Gastroesophageal sphincter (tissue), 4 donors: ENCODE results near the gene CDH15. TPM values are rescaled to one million over a fixed set of nuclear protein-coding genes. Genes with fewer than 3 reads are reported as not detected.

ENCODE experiments used
- ATAC-seq: fragments of 150-250 bp; one replicate; pipeline ENCODE4 v1.9.1; 2016; ENCODE audit warnings: mild to moderate bottlenecking, moderate library complexity
- H3K27ac ChIP-seq, 4 donors: fragments of 200-600 bp; sonication (generic) in 3 of 4; 1 replicate in 3 of 4; 2 replicates in 1 of 4; pipeline ENCODE4 v1.5.1; 2016 to 2019
- H3K27me3 ChIP-seq: fragments of 200-600 bp; sonication (generic); one replicate; pipeline ENCODE4 v1.5.1; 2019
- H3K36me3 ChIP-seq, 2 donors: fragments of 200-600 bp; sonication (generic); one replicate each; pipeline ENCODE4 v1.5.1; 2019; ENCODE audit warnings: control low read depth in 1 of 2
- H3K4me1 ChIP-seq, 3 donors: fragments of 200-600 bp; sonication (generic); 1 replicate in 2 of 3; 2 replicates in 1 of 3; pipeline ENCODE4 v1.5.1; 2016 to 2019; ENCODE audit warnings: control low read depth in 2 of 3
- H3K4me3 ChIP-seq, 2 donors: fragments of 200-600 bp; sonication (generic); one replicate each; pipeline ENCODE4 v1.5.1; 2019; ENCODE audit warnings: mild to moderate bottlenecking in 1 of 2, moderate library complexity in 1 of 2
- H3K9me3 ChIP-seq, 3 donors: fragments of 200-600 bp; sonication (generic); one replicate each; pipeline ENCODE4 v1.5.1; 2017 to 2019; ENCODE audit warnings: control low read depth in 2 of 3
- CTCF ChIP-seq, 4 experiments: fragments of 200-600 bp in 2 of 4; fragments of 450-650 bp in 2 of 4; sonication (generic) in 1 of 4; IDR thresholded peaks; one replicate each; pipeline ENCODE4 v1.5.1; 2017 to 2019; ENCODE audit warnings: antibody characterized with exemption in 4 of 4, mild to moderate bottlenecking in 2 of 4, moderate library complexity in 2 of 4
- EP300 ChIP-seq: sonication (generic); formaldehyde crosslinking; IDR thresholded peaks from one replicate; pipeline ENCODE4 v1.6.1; 2017; ENCODE audit warnings: antibody characterized with exemption, mild to moderate bottlenecking
- POLR2A ChIP-seq, 2 donors: fragments of 450-650 bp; IDR thresholded peaks; one replicate each; pipeline ENCODE4 v1.6.1; 2017; ENCODE audit warnings: antibody characterized with exemption in 2 of 2, mild to moderate bottlenecking in 2 of 2, moderate library complexity in 1 of 2
- POLR2AphosphoS5 ChIP-seq: sonication (generic); formaldehyde crosslinking; IDR thresholded peaks from one replicate; pipeline ENCODE4 v1.6.1; 2017; ENCODE audit warnings: antibody characterized with exemption
- WGBS, 2 donors: methylation state at CpG; one replicate each; pipeline ENCODE4 v1.1.5; 2018; ENCODE audit warnings: low coverage in 1 of 2; 5-methylcytosine and 5-hydroxymethylcytosine counted together
- total RNA-seq, 4 donors: library from RNA; depleted of rRNA; stranded (reverse); fragments of >200 nt; gene quantifications; one replicate each; pipeline ENCODE4 v1.1.0, GENCODE V29; 2016

CDH15 gene
- total RNA-seq, 4 donors from 2014 or later, result 0.15 to 1.1 (median 0.27) TPM; not detected in 1

DNA sequence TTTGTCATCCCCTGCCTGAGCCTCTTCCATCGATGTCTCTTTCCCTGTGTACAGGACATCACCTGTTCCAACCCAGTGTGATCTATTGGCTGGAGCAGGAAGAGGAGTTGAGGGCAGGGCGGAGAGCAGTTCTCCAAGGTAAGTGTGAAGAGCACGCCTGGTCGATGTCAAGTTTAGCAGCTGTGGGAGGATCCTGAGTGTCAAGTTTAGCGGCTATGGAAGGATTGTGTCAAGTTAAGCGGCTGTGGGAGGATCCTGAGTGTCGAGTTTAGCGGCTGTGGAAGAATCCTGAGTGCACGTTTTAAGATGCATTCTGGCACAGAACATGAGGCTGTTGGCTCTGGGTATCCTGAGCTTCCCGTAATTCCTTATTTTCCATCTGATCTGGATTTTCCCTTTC is 53.1 kb downstream of the CDH15 start:
- Histone ChIP-seq H3K27ac (no peak overlapping the region), H3K4me3 (no peak overlapping the region), H3K4me1 (peaks cover 0 to 3% (median 0%) of the 10 kb centered on the region in 3 donors), H3K36me3 (peaks cover 0 to 100% of the 10 kb centered on the region in 2 donors), H3K27me3 (no peaks in the 10 kb centered on the region), H3K9me3 (peaks cover 0 to 6% (median 0%) of the 10 kb centered on the region in 3 donors)
- 94 to 100% methylated on average over 4 to 10 of the region's 10 CpGs for WGBS, 2 donors
- ATAC-seq, result no peak
- TF ChIP-seq EP300 (no peak), POLR2A (IDR thresholded peaks at IDR 0.05) (no peak), CTCF (IDR thresholded peaks at IDR 0.05) (no peak), POLR2AphosphoS5 (no peak)

- TF ChIP-seq POLR2A (IDR thresholded peaks at IDR 0.05), result no peak
- no peak for TF ChIP-seq POLR2AphosphoS5
- no peak for TF ChIP-seq CTCF (IDR thresholded peaks at IDR 0.05)
- TF ChIP-seq EP300, result no peak
- Histone ChIP-seq H3K27me3 (no peaks in the 10 kb centered on the region), H3K36me3 (peaks cover 0 to 96% of the 10 kb centered on the region in 2 donors), H3K9me3 (peaks cover 0 to 6% (median 0%) of the 10 kb centered on the region in 3 donors), H3K27ac (no peak overlapping the region), H3K4me3 (no peak overlapping the region), H3K4me1 (no peaks in the 10 kb centered on the region)
- no CpG with 5 or more reads among the region's 14 CpGs for WGBS, 2 donors
- ATAC-seq, result no peak
Measured at GRCh38 chr16:89230255-89230654, 58.7 kb downstream of the CDH15 start.

DNA sequence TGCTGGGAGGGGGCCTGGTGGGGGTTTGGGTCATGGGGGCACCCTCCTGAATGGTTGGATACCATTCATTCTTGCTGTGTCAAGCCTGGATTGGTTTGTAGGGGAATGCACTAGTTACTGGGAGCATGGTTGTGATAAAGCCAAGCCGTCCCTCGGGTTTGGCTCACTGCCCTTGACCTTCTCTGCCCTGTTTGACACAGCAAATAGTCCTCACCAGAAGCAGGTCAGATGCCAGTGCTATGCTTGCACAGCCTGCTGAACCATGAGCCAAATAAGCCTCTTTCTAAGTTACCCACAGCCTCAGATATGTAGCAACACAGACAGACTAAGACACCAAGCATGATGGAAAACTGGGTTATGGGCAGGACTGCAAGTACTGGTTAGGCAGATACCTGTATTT is 60.6 kb downstream of the CDH15 start:
- Histone ChIP-seq H3K9me3 (peaks cover 0 to 3% (median 0%) of the 10 kb centered on the region in 3 donors), H3K4me3 (no peak overlapping the region), H3K36me3 (peaks cover 0 to 77% of the 10 kb centered on the region in 2 donors), H3K27ac (no peak overlapping the region), H3K4me1 (no peaks in the 10 kb centered on the region), H3K27me3 (no peaks in the 10 kb centered on the region)
- 80% methylated on average over 2 of the region's 2 CpGs; no CpG with 5 or more reads in 1 of the 2 donors for WGBS, 2 donors
- no peak for ATAC-seq
- TF ChIP-seq EP300, result no peak
- TF ChIP-seq POLR2AphosphoS5, result no peak
- no peak for TF ChIP-seq CTCF (IDR thresholded peaks at IDR 0.05)
- no peak for TF ChIP-seq POLR2A (IDR thresholded peaks at IDR 0.05)

DNA sequence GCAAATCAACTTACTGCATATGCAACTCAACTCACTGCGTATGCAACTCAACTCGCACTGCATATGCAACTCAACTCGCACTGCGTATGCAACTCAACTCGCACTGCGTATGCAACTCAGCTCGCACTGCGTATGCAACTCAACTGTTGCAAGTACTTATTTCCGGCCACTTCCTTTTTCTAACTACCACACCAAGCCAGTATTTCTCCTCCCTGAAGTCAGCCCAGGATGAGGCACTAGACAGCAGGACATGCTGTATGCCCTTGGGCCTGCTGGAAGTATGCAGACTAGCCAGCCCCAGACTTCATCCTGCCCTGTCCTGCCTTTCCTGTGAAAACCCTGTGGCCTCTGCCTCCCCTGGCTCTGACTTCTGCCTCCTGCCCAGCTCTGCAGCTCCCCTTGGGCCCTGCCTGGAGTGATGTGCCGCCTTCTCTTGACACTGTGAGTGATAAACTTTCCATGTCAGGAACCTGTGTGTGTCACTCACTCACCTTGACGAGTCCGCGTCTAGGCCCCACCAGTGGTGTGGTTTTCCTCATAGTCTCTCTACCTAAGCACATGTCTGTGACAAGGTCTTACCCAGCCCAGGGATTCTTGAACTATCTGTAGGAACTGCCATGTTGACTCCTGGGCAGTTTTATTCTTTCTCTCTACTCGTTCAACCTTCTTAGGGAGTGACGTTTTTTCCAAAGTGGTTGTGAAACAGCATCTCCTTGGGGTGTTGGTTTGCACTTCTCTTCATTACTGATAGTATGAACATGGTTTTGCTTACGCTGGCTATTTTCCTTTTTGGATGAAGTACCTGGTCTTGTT is 62.3 kb downstream of the CDH15 start:
- peaks cover 0 to 59% of the 10 kb centered on the region in 2 donors for H3K36me3 ChIP-seq
- H3K9me3 ChIP-seq, result no peaks in the 10 kb centered on the region
- TF ChIP-seq POLR2AphosphoS5 (no peak), CTCF (IDR thresholded peaks at IDR 0.05) (no peak), EP300 (no peak), POLR2A (IDR thresholded peaks at IDR 0.05) (no peak)
- H3K27ac ChIP-seq, result no peak overlapping the region
- no peaks in the 10 kb centered on the region for H3K27me3 ChIP-seq
- H3K4me1 ChIP-seq, result no peaks in the 10 kb centered on the region
- no peak overlapping the region for H3K4me3 ChIP-seq
- 93 to 95% methylated on average over 10 to 16 of the region's 16 CpGs for WGBS, 2 donors
- no peak for ATAC-seq

DNA sequence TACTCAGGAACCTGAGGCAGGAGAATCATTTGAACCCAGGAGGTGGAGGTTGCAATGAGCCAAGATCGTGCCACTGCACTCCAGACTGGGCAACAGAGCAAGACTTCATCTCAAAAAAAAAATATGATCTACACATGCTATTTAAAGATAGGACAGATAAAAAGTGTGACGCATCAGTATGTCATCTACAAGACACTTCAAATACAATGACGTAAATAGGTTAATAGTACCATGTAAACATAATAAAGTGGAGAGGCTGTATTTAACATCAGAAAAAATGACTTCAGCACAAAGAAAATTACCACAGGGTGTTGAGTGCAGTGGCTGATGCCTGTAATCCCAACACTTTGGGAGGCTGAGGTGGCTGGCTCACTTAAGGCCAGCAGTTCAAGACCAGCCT is 66.2 kb downstream of the CDH15 start:
- H3K4me3 ChIP-seq, result no peak overlapping the region
- no peak overlapping the region for H3K27ac ChIP-seq
- H3K9me3 ChIP-seq, result no peaks in the 10 kb centered on the region
- H3K27me3 ChIP-seq, result no peaks in the 10 kb centered on the region
- ATAC-seq, result no peak
- WGBS, 2 donors, result 90 to 93% methylated on average over 3 of the region's 3 CpGs
- H3K36me3 ChIP-seq, result peaks cover 0 to 21% of the 10 kb centered on the region in 2 donors
- TF ChIP-seq CTCF (IDR thresholded peaks at IDR 0.05) (no peak), EP300 (no peak), POLR2AphosphoS5 (no peak), POLR2A (IDR thresholded peaks at IDR 0.05) (no peak)
- H3K4me1 ChIP-seq, result peaks cover 0 to 18% (median 4%) of the 10 kb centered on the region in 3 donors
